Activated CD4-positive, alpha-beta T cell treated with anti-CD3 and anti-CD28 coated beads, Interleukin-2, amount 50 U/mL, for 24 hours (primary cell): ENCODE results near the gene ATF5.

Experiments
- DNase-seq, 2 donors: peaks; one replicate each; pipeline ENCODE4 v3.0.0-alpha.2; 2020; ENCODE audit warnings: low read depth in 1 of 2, low spot score in 1 of 2

Gene ATF5

DNA sequence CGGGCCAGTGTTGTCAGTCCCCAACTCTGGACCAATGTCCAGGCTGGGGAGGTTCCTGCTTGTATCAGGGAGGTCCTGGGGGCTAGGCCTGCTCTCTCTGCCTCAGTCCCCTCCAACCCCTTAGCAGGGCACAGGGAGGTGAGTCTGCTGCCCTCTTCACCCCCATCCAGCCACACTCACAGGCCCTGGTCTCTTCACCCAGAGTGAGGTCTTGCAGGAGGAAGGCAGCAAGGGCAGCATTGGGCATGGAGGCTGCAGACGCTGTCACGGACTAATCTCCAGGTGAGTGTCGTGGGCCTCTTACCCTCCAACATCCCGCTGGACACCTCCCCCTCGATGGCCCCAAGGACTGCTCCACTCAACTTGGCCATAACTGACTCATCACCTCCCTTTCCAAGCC lies 43.8 kb downstream of the ATF5 start:
- no peak for DNase-seq

DNA sequence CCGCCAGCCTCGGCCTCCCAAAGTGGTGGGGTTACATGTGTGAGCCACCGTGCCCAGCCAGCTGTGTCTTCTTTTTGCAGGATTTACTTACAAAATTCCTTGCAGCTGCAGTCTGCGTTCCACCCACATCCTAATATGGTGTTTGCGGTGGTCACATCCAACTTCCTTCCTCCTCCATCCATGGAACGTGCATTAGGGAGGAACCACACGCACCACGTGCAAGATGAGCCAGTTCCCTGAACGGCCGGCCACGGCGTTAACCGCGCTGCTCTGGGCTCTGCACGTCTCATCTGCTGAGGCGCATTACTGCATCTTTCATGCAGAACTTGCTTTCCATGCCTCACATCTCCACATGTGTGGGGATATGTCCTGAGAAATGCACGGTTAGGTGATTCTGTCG lies 45.0 kb downstream of the ATF5 start:
- no peak for DNase-seq

- no peak for DNase-seq
Observed at GRCh38 chr19:49975051-49975450, 46.0 kb downstream of the ATF5 start.

DNA sequence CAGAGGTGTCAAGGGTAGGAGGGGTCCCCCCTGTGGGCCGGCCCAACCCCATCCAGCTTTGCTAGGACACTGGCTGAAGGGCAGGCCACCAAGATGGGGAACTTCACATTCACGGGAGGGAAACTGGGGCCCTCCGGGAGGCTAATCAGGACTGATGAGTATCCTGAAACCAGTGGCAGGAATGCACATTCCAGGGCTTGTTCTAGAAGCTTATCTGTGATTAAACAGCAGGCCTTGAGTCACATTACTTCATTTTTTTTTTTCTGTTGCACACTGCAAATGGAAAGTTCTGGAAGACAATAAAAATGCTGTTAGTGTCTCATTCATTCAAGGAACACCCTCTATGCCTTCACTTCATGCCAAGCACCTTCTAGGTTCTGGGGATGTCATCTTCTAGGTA lies 47.5 kb downstream of the ATF5 start:
- no peak for DNase-seq

GRCh38 chr19:49977076-49977475 lies 48.1 kb downstream of the ATF5 start:
- no peak for DNase-seq

DNA sequence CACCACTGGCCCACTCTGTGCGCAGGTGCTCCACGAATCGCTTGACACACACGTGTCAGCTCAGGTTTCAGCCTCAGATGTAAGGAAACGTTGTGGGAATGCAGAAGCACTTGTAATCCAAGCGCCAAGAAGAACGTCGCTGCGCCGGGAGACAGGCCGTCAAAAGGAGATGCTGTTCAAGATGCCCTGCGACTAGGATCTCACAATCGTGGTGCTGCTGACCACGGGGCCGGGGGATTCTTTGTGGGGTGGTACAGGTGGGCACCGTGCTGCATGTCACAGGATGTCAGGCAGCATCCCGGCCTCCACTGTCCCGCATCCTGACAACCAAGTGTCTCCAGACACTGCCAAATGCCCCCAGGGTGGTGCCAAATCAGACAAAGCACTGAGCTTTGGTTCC lies 48.9 kb downstream of the ATF5 start:
- no peak for DNase-seq

DNA sequence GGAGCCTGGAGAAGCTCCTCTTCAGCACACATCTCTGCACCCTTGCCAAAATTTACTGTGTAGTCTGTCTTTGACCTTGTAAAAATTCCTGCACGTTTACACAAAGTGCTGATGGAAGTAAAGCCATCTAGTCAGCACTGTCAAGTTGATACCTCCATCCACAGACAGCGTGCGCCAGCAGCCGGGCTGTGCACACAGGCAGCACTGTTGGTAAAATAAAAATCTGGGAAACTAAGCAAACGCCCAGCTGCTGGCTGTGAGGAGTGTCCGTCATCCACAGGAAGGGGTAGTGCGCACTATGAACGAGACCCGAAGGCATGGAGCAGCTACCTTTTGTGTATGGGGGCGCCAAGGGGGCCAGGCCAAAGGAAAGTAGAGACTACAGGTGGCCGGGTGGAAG lies 49.3 kb downstream of the ATF5 start:
- no peak for DNase-seq

GRCh38 chr19:49981603-49982593 lies 52.9 kb downstream of the ATF5 start:
- no peak for DNase-seq
